Endodermal cell (in vitro differentiated cells): ENCODE measurements around the gene TIAM1. TPM values are rescaled to one million over a fixed set of nuclear protein-coding genes. Genes with fewer than 3 reads are reported as not detected.
A peak's percentile ranks its signal among the peaks of the same experiment; 100 is the strongest.

Source experiments
- DNase-seq: peaks from one replicate; pipeline ENCODE4 v3.0.0-alpha.2; 2017
- H3K27ac ChIP-seq: 2 replicates; pipeline ENCODE4 v1.5.1; 2013; ENCODE audit warnings: mild to moderate bottlenecking, low read depth, low read length, moderate library complexity
- H3K27me3 ChIP-seq: 2 replicates; pipeline ENCODE4 v1.6.1; 2013; ENCODE audit warnings: mild to moderate bottlenecking, low read length, moderate library complexity; ENCODE audit not compliant: insufficient read depth, control insufficient read depth, poor library complexity, severe bottlenecking
- H3K36me3 ChIP-seq: 2 replicates; pipeline ENCODE4 v1.7.0; 2013; ENCODE audit warnings: mild to moderate bottlenecking, low read length, moderate library complexity; ENCODE audit not compliant: control insufficient read depth, insufficient read depth
- H3K4me1 ChIP-seq: one replicate; pipeline ENCODE4 v1.7.0; 2013; ENCODE audit warnings: low read length; ENCODE audit not compliant: control insufficient read depth, insufficient read depth
- H3K4me3 ChIP-seq: 2 replicates; pipeline ENCODE4 v1.5.1; 2013; ENCODE audit warnings: mild to moderate bottlenecking, low read length, moderate library complexity
- H3K9ac ChIP-seq: 2 replicates; pipeline ENCODE4 v1.6.1; 2013; ENCODE audit warnings: mild to moderate bottlenecking, low read length, moderate library complexity; ENCODE audit not compliant: poor library complexity, severe bottlenecking; ENCODE audit errors: extremely low read depth
- H3K9me3 ChIP-seq: 2 replicates; pipeline ENCODE4 v1.6.1; 2013; ENCODE audit warnings: mild to moderate bottlenecking, low read length, moderate library complexity; ENCODE audit not compliant: control insufficient read depth
- H3K27ac Mint-ChIP-seq: 2 replicates; pipeline ENCODE4 v1.8.0; 2020; ENCODE audit warnings: mixed read lengths
- H3K27me3 Mint-ChIP-seq: 2 replicates; pipeline ENCODE4 v1.8.0; 2021; ENCODE audit warnings: mild to moderate bottlenecking, mixed read lengths; ENCODE audit not compliant: insufficient read depth
- H3K36me3 Mint-ChIP-seq: 2 replicates; pipeline ENCODE4 v1.8.0; 2020; ENCODE audit warnings: low read depth, mixed read lengths
- H3K4me1 Mint-ChIP-seq: 2 replicates; pipeline ENCODE4 v1.8.0; 2020; ENCODE audit warnings: mixed read lengths
- H3K4me3 Mint-ChIP-seq: 2 replicates; pipeline ENCODE4 v1.8.0; 2020; ENCODE audit warnings: mild to moderate bottlenecking, moderate library complexity, mixed read lengths
- H3K9me3 Mint-ChIP-seq: 2 replicates; pipeline ENCODE4 v1.8.0; 2020; ENCODE audit warnings: mild to moderate bottlenecking, mixed read lengths
- CTCF ChIP-seq: fragments of 200-600 bp; sonication (generic); conservative IDR thresholded peaks from 2 replicates; pipeline ENCODE4 v1.5.0; 2021; ENCODE audit warnings: antibody characterized with exemption, mild to moderate bottlenecking
- WGBS, 2 experiments: methylation state at CpG; one replicate each; pipeline versions ENCODE4 v1.1.5 to v1.1.7; 2013; ENCODE audit warnings: missing lambda C conversion rate in 2 of 2, mixed read lengths in 1 of 2; ENCODE audit not compliant: insufficient coverage in 1 of 2, insufficient read length in 1 of 2; 5-methylcytosine and 5-hydroxymethylcytosine counted together
- total RNA-seq, 2 donors: library from RNA; stranded (reverse); fragmentation: NEBNext Ultra II Directional in 1 of 2; extraction: Animal tissue kit (Norgen Biotek cat#: 25700) in 1 of 2; gene quantifications; 2 replicates in 1 of 2; 3 replicates in 1 of 2; pipeline ENCODE4 v1.2.1, GENCODE V29; 2021

TIAM1 gene
- total RNA-seq, 2 donors from 2014 or later, result 29.4 to 33.3 TPM

DNA sequence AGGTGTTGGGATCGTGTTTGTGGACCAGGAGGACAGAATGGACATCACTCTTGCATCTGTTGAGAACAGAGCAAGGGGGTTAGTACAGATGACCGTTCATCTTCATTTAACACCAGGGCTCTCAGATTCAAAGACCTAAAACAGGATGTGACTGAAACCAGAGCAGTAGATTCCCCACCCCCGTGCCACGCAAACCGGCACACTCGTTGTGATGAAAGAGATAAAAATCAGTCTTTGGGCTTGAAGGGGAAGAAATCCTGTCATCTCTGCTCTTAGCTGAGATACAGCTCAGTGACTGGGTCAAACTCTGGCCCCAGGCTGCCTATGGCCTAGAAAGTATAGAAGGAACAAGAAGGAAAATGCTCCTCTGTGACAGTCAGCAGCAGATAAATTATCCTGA is 159.6 kb downstream of the TIAM1 start:
- no peaks in the 10 kb centered on the region for H3K9me3 Mint-ChIP-seq
- H3K4me1 ChIP-seq, result no peaks in the 10 kb centered on the region
- peaks cover 35% of the 10 kb centered on the region for H3K4me1 Mint-ChIP-seq
- peak overlapping the region; percentile 40 for H3K27ac Mint-ChIP-seq
- no peaks in the 10 kb centered on the region for H3K9me3 ChIP-seq
- no peaks in the 10 kb centered on the region for H3K27me3 ChIP-seq
- H3K36me3 ChIP-seq, result peaks cover 8% of the 10 kb centered on the region
- no peak overlapping the region for H3K9ac ChIP-seq
- WGBS, 2 experiments, result 93 to 96% methylated on average over 6 of the region's 6 CpGs
- no peak for TF ChIP-seq CTCF
- no peak overlapping the region for H3K27ac ChIP-seq
- H3K4me3 Mint-ChIP-seq, result no peak overlapping the region
- no peaks in the 10 kb centered on the region for H3K27me3 Mint-ChIP-seq
- no peak for DNase-seq
- no peak overlapping the region for H3K4me3 ChIP-seq
- H3K36me3 Mint-ChIP-seq, result peaks cover 17% of the 10 kb centered on the region

- H3K4me3 ChIP-seq, result no peak overlapping the region
- no peaks in the 10 kb centered on the region for H3K4me1 ChIP-seq
- H3K9me3 ChIP-seq, result no peaks in the 10 kb centered on the region
- TF ChIP-seq CTCF, result no peak
- Mint-ChIP-seq H3K9me3 (no peaks in the 10 kb centered on the region), H3K4me3 (no peak overlapping the region), H3K36me3 (peaks cover 17% of the 10 kb centered on the region), H3K4me1 (peaks cover 33% of the 10 kb centered on the region), H3K27me3 (no peaks in the 10 kb centered on the region), H3K27ac (peak overlapping the region; percentile 9)
- H3K27ac ChIP-seq, result no peak overlapping the region
- WGBS, 2 experiments, result 89 to 97% methylated on average over 17 to 24 of the region's 24 CpGs
- no peak for DNase-seq
- H3K9ac ChIP-seq, result no peak overlapping the region
- peaks cover 8% of the 10 kb centered on the region for H3K36me3 ChIP-seq
- H3K27me3 ChIP-seq, result no peaks in the 10 kb centered on the region
Observed at GRCh38 chr21:31182231-31183140, 161.6 kb downstream of the TIAM1 start.

- TF ChIP-seq CTCF, result no peak
- Histone ChIP-seq H3K27ac (no peak overlapping the region), H3K9me3 (no peaks in the 10 kb centered on the region), H3K4me1 (no peaks in the 10 kb centered on the region), H3K27me3 (no peaks in the 10 kb centered on the region), H3K9ac (no peak overlapping the region), H3K36me3 (peaks cover 8% of the 10 kb centered on the region), H3K4me3 (no peak overlapping the region)
- WGBS, 2 experiments, result 97 to 98% methylated on average over 5 to 12 of the region's 12 CpGs
- peaks cover 25% of the 10 kb centered on the region for H3K4me1 Mint-ChIP-seq
- no peak overlapping the region for H3K27ac Mint-ChIP-seq
- H3K9me3 Mint-ChIP-seq, result no peaks in the 10 kb centered on the region
- H3K36me3 Mint-ChIP-seq, result peaks cover 14% of the 10 kb centered on the region
- no peaks in the 10 kb centered on the region for H3K27me3 Mint-ChIP-seq
- DNase-seq, result no peak
- H3K4me3 Mint-ChIP-seq, result no peak overlapping the region
Observed at GRCh38 chr21:31181082-31181750, 162.8 kb downstream of the TIAM1 start.
